EH (cell line): ENCODE data around the gene GPR35.

Experiments used
- DNase-seq: peaks from one replicate; pipeline ENCODE4 v3.0.0-alpha.2; 2015; ENCODE audit warnings: low read depth

GPR35 gene

GRCh38 chr2:240624011-240624949 lies 1.0 kb upstream of the GPR35 start:
- DNase-seq, result no peak

- no peak for DNase-seq
Measured at GRCh38 chr2:240626531-240627300, 1.4 kb downstream of the GPR35 start.

- DNase-seq, result no peak
Measured at GRCh38 chr2:240627736-240628506, 2.6 kb downstream of the GPR35 start.

- DNase-seq, result no peak
Measured at GRCh38 chr2:240628507-240628807, 3.2 kb downstream of the GPR35 start.

- no peak for DNase-seq
Measured at GRCh38 chr2:240628808-240629618, 3.7 kb downstream of the GPR35 start.

- DNase-seq, result no peak
Measured at GRCh38 chr2:240629619-240629967, 4.3 kb downstream of the GPR35 start.

GRCh38 chr2:240629968-240630770 lies 4.9 kb downstream of the GPR35 start:
- no peak for DNase-seq

GRCh38 chr2:240630771-240631547 lies 5.7 kb downstream of the GPR35 start:
- DNase-seq, result no peak

- DNase-seq, result no peak
Measured at GRCh38 chr2:240631548-240632305, 6.4 kb downstream of the GPR35 start.

GRCh38 chr2:240632306-240632721 lies 7.0 kb downstream of the GPR35 start:
- DNase-seq, result no peak

- DNase-seq, result no peak
Measured at GRCh38 chr2:240635121-240635997, 10.1 kb downstream of the GPR35 start.

GRCh38 chr2:240635998-240636547 lies 10.8 kb downstream of the GPR35 start:
- DNase-seq, result no peak

GRCh38 chr2:240636563-240637115 lies 11.4 kb downstream of the GPR35 start:
- no peak for DNase-seq

- DNase-seq, result no peak
Measured at GRCh38 chr2:240637116-240637900, 12.0 kb downstream of the GPR35 start.

GRCh38 chr2:240637901-240638345 lies 12.6 kb downstream of the GPR35 start:
- no peak for DNase-seq

GRCh38 chr2:240638512-240639160 lies 13.4 kb downstream of the GPR35 start:
- no peak for DNase-seq
